H1 (cell line): ENCODE results near the gene ULK1. TPM values are rescaled to one million over a fixed set of nuclear protein-coding genes. Genes with fewer than 3 reads are reported as not detected.

Experiments used
- CTCF ChIA-PET: fragments of 300-600 bp; sonication (Branson Sonifier 250); formaldehyde crosslinking; loops from one replicate; lab custom pipeline; 2021; ENCODE audit not compliant: partially characterized antibody; lab: Charles Lee
- POLR2A ChIA-PET: fragments of 300-600 bp; sonication (Branson Sonifier 250); formaldehyde crosslinking; loops from one replicate; lab custom pipeline; 2021; ENCODE audit warnings: inconsistent platforms; ENCODE audit not compliant: partially characterized antibody; lab: Charles Lee
- DNase-seq, 2 experiments: peaks; one replicate each; pipeline versions ENCODE4 v3.0.0 to v3.0.0-alpha.2; 2010 to 2022; ENCODE audit warnings: low spot score in 2 of 2, low read depth in 1 of 2, mixed read lengths in 1 of 2
- FAIRE-seq: peaks from 2 replicates; lab custom pipeline; 2011; peaks lifted over from hg19 to GRCh38; lab: Jason Lieb, UNC
- H2AFZ ChIP-seq: 2 replicates; pipeline ENCODE4 v1.8.1; 2012; ENCODE audit warnings: low read length, inconsistent platforms
- H2AK5ac ChIP-seq: 2 replicates; pipeline ENCODE4 v1.6.1; 2013; ENCODE audit warnings: low read depth, low read length
- H2BK120ac ChIP-seq: replicated peaks from 2 replicates; pipeline ENCODE3; 2013; ENCODE audit warnings: low read depth, low read length, inconsistent platforms
- H2BK12ac ChIP-seq: 2 replicates; pipeline ENCODE4 v1.6.1; 2013; ENCODE audit warnings: low read depth, low read length
- H2BK15ac ChIP-seq: 2 replicates; pipeline ENCODE4 v1.6.1; 2013; ENCODE audit warnings: low read length
- H2BK20ac ChIP-seq: 2 replicates; pipeline ENCODE4 v1.6.1; 2013; ENCODE audit warnings: low read length
- H2BK5ac ChIP-seq: 2 replicates; pipeline ENCODE4 v1.6.1; 2013; ENCODE audit warnings: low read depth, low read length
- H3K14ac ChIP-seq: 2 replicates; pipeline ENCODE4 v1.6.1; 2013; ENCODE audit warnings: inconsistent platforms; ENCODE audit not compliant: insufficient read length
- H3K18ac ChIP-seq: 2 replicates; pipeline ENCODE4 v1.6.1; 2013; ENCODE audit warnings: low read length; ENCODE audit errors: extremely low read depth
- H3K23ac ChIP-seq: 2 replicates; pipeline ENCODE4 v1.6.1; 2013; ENCODE audit warnings: inconsistent platforms; ENCODE audit not compliant: insufficient read length
- H3K23me2 ChIP-seq: 2 replicates; pipeline ENCODE4 v1.6.1; 2013; ENCODE audit warnings: low read depth, low read length
- H3K27ac ChIP-seq: 2 replicates; pipeline ENCODE4 v1.6.1; 2011; ENCODE audit warnings: low read depth, low read length, inconsistent platforms
- H3K27me3 ChIP-seq, 4 experiments: replicated peaks in 1 of 4; 1 replicate in 1 of 4; 2 replicates in 3 of 4; pipeline versions ENCODE4 v1.6.1 to v1.8.1; 2011 to 2013; ENCODE audit warnings: low read length in 3 of 4, mild to moderate bottlenecking in 3 of 4, inconsistent platforms in 2 of 4, mixed read lengths in 2 of 4, moderate library complexity in 1 of 4; ENCODE audit not compliant: control insufficient read depth in 3 of 4, insufficient read depth in 3 of 4; ENCODE audit errors: extremely low read depth in 1 of 4
- H3K36me3 ChIP-seq, 4 experiments: 2 replicates each; pipeline versions ENCODE4 v1.6.1 to v1.8.1; 2011 to 2013; ENCODE audit warnings: mild to moderate bottlenecking in 4 of 4, low read length in 3 of 4, moderate library complexity in 2 of 4, control low read depth in 1 of 4, inconsistent platforms in 1 of 4; ENCODE audit not compliant: insufficient read depth in 4 of 4, control insufficient read depth in 2 of 4
- H3K4ac ChIP-seq: replicated peaks from 2 replicates; pipeline ENCODE3; 2013; ENCODE audit warnings: low read length, low read depth, mixed read lengths, inconsistent platforms; ENCODE audit not compliant: insufficient read length
- H3K4me1 ChIP-seq, 4 experiments: replicated peaks in 1 of 4; 1 replicate in 1 of 4; 2 replicates in 3 of 4; pipeline versions ENCODE4 v1.6.1 to v1.8.1; 2011 to 2013; ENCODE audit warnings: low read length in 3 of 4, inconsistent platforms in 2 of 4, mixed read lengths in 1 of 4; ENCODE audit not compliant: insufficient read depth in 4 of 4, control insufficient read depth in 3 of 4
- H3K4me2 ChIP-seq, 2 experiments: 2 replicates each; pipeline versions ENCODE4 v1.6.1 to v1.8.1; 2011 to 2013; ENCODE audit warnings: low read depth in 2 of 2, low read length in 2 of 2, control low read depth in 1 of 2, inconsistent platforms in 1 of 2, mild to moderate bottlenecking in 1 of 2; ENCODE audit not compliant: insufficient read depth in 1 of 2
- H3K4me3 ChIP-seq, 4 experiments: fragments of 200-600, 300-600 bp in 1 of 4; sonication (generic), shearing (Covaris generic), sonication (Bioruptor Twin) in 1 of 4; 2 replicates each; pipeline versions ENCODE4 v1.5.1 to v1.8.1; 2011 to 2016; ENCODE audit warnings: low read length in 4 of 4, low read depth in 3 of 4, control low read depth in 2 of 4, inconsistent platforms in 2 of 4, mild to moderate bottlenecking in 2 of 4, mixed read lengths in 1 of 4, moderate library complexity in 1 of 4; ENCODE audit not compliant: insufficient read depth in 2 of 4; ENCODE audit errors: extremely low read depth in 1 of 4
- H3K56ac ChIP-seq: replicated peaks from 2 replicates; pipeline ENCODE3; 2013; ENCODE audit warnings: low read depth, mild to moderate bottlenecking, mixed read lengths, low read length, inconsistent platforms; ENCODE audit not compliant: insufficient read length
- H3K79me1 ChIP-seq: 2 replicates; pipeline ENCODE4 v1.6.1; 2013; ENCODE audit warnings: low read depth, low read length, control low read depth
- H3K79me2 ChIP-seq, 2 experiments: 2 replicates each; pipeline versions ENCODE4 v1.6.1 to v1.8.1; 2012 to 2013; ENCODE audit warnings: low read length in 2 of 2, mild to moderate bottlenecking in 2 of 2, inconsistent platforms in 1 of 2; ENCODE audit not compliant: insufficient read depth in 2 of 2, control insufficient read depth in 1 of 2
- H3K9ac ChIP-seq, 4 experiments: replicated peaks in 1 of 4; 1 replicate in 1 of 4; 2 replicates in 3 of 4; pipeline versions ENCODE4 v1.6.1 to v1.8.1; 2011 to 2013; ENCODE audit warnings: low read depth in 3 of 4, low read length in 3 of 4, control low read depth in 2 of 4, mild to moderate bottlenecking in 2 of 4, moderate library complexity in 2 of 4, inconsistent platforms in 1 of 4; ENCODE audit errors: extremely low read depth in 1 of 4
- H3K9me3 ChIP-seq, 2 experiments: 2 replicates each; pipeline versions ENCODE4 v1.6.1 to v1.8.1; 2012 to 2013; ENCODE audit warnings: mild to moderate bottlenecking in 2 of 2, moderate library complexity in 2 of 2, control low read depth in 1 of 2, inconsistent platforms in 1 of 2, low read depth in 1 of 2, low read length in 1 of 2, mixed read lengths in 1 of 2; ENCODE audit not compliant: insufficient read depth in 2 of 2
- H4K20me1 ChIP-seq, 2 experiments: replicated peaks in 1 of 2; 2 replicates each; pipeline versions ENCODE3 to v1.8.1; 2011 to 2013; ENCODE audit warnings: inconsistent platforms in 2 of 2, low read length in 2 of 2, mild to moderate bottlenecking in 1 of 2; ENCODE audit not compliant: insufficient read depth in 2 of 2, control insufficient read depth in 1 of 2
- H4K5ac ChIP-seq: 2 replicates; pipeline ENCODE4 v1.6.1; 2013; ENCODE audit warnings: low read length, low read depth, mixed read lengths, inconsistent platforms; ENCODE audit not compliant: insufficient read length
- H4K8ac ChIP-seq: 2 replicates; pipeline ENCODE4 v1.8.0; 2013; ENCODE audit warnings: mild to moderate bottlenecking, moderate library complexity, low read length, inconsistent platforms; ENCODE audit not compliant: insufficient read depth; ENCODE audit errors: extremely low read depth
- H4K91ac ChIP-seq: replicated peaks from 2 replicates; pipeline ENCODE3; 2013; ENCODE audit warnings: low read length, mixed read lengths, inconsistent platforms; ENCODE audit not compliant: insufficient read length
- BACH1 ChIP-seq: IDR thresholded peaks from 2 replicates; pipeline ENCODE4 v1.6.1; 2012; ENCODE audit warnings: low read length, improper control_type of control experiment
- BCL11A ChIP-seq, 2 experiments: IDR thresholded peaks; one replicate each; pipeline ENCODE4 v1.6.1; 2011; ENCODE audit warnings: low read depth in 2 of 2, low read length in 2 of 2, mild to moderate bottlenecking in 2 of 2
- CHD2 ChIP-seq: IDR thresholded peaks from 2 replicates; pipeline ENCODE4 v1.6.1; 2012; ENCODE audit warnings: low read length, improper control_type of control experiment
- EGR1 ChIP-seq: IDR thresholded peaks from 2 replicates; pipeline ENCODE4 v1.6.1; 2011; ENCODE audit warnings: low read depth, low read length, borderline replicate concordance
- JUN ChIP-seq: IDR thresholded peaks from 2 replicates; pipeline ENCODE4 v1.6.1; 2011; ENCODE audit warnings: low read depth, mild to moderate bottlenecking, improper control_type of control experiment, low read length
- JUND ChIP-seq: IDR thresholded peaks from 2 replicates; pipeline ENCODE4 v1.6.1; 2011; ENCODE audit warnings: mild to moderate bottlenecking, improper control_type of control experiment, low read length
- MAX ChIP-seq: IDR thresholded peaks from 2 replicates; pipeline ENCODE4 v1.6.1; 2012; ENCODE audit warnings: inconsistent platforms
- PHF8 ChIP-seq: fragments of 200-600 bp; sonication (generic); conservative IDR thresholded peaks from 2 replicates; pipeline ENCODE4 v1.7.1; 2012; ENCODE audit warnings: low read depth, mild to moderate bottlenecking, inconsistent platforms, low read length, moderate library complexity
- SAP30 ChIP-seq: fragments of 300-600 bp; sonication (generic); IDR thresholded peaks from 2 replicates; pipeline ENCODE4 v1.7.1; 2012; ENCODE audit warnings: low read length, moderate library complexity, mild to moderate bottlenecking, inconsistent platforms; ENCODE audit not compliant: insufficient read depth, insufficient replicate concordance
- TAF7 ChIP-seq: optimal IDR thresholded peaks from 2 replicates; pipeline ENCODE3; 2011; ENCODE audit warnings: low read depth, mild to moderate bottlenecking, inconsistent platforms, low read length, moderate library complexity, borderline replicate concordance
- TBP ChIP-seq: IDR thresholded peaks from 2 replicates; pipeline ENCODE4 v1.6.1; 2011; ENCODE audit warnings: low read depth, low read length, improper control_type of control experiment
- WGBS, 2 experiments: shearing (Covaris generic) in 1 of 2; methylation state at CpG; one replicate each; pipeline versions ENCODE4 v1.1.6 to v1.1.7; 2013 to 2015; ENCODE audit warnings: low lambda C conversion rate in 2 of 2, mixed read lengths in 2 of 2, inconsistent platforms in 1 of 2, low coverage in 1 of 2, missing lambda C conversion rate in 1 of 2; ENCODE audit not compliant: insufficient replicate concordance in 2 of 2, insufficient coverage in 1 of 2, insufficient read length in 1 of 2; ENCODE audit errors: extremely low coverage in 1 of 2, missing lambda C conversion rate in 1 of 2; 5-methylcytosine and 5-hydroxymethylcytosine counted together
- polyA plus RNA-seq, 7 experiments: library from polyadenylated mRNA; depleted of rRNA in 3 of 7; stranded (reverse) in 5 of 7; unstranded in 2 of 7; fragments of >200 nt in 5 of 7; fragments of 200-250 nt in 2 of 7; gene quantifications; 1 replicate in 5 of 7; 2 replicates in 1 of 7; 4 replicates in 1 of 7; pipeline versions ENCODE4 v1.2.1 to v1.2.3, GENCODE V29; 2011 to 2013; ENCODE audit warnings: missing spikeins in 2 of 7, mixed read lengths in 2 of 7
- total RNA-seq: library from RNA; stranded (reverse); fragmentation: NEBNext Ultra II Directional; extraction: Animal tissue kit (Norgen Biotek cat#: 25700); gene quantifications from 2 replicates; pipeline ENCODE4 v1.2.1, GENCODE V29; 2021

Gene ULK1
- total and polyA plus RNA-seq, 2 of the 8 experiments (the other 6 are each of a cell fraction or from before 2014, with no cell fraction given) = 13.0 to 44.1 TPM

- Histone ChIP-seq H3K9ac (peak overlapping the region in 3 of 4 experiments; percentile 49 to 75 (median 70); a peak in 6 of 7 replicates), H3K4me1 (peaks cover 0 to 16% (median 14%) of the 10 kb centered on the region in 4 experiments; a peak in 6 of 7 replicates), H4K8ac (peak overlapping the region; percentile 35; the same call in 1 of the 2 replicates), H3K9me3 (no peaks in the 10 kb centered on the region), H3K4me3 (peak overlapping the region; percentile 38 to 75 (median 62)), H3K18ac (peak overlapping the region; percentile 73; the same call in 1 of the 2 replicates), H3K4ac (no peak overlapping the region), H2BK15ac (0 out of 2 replicates have a peak overlapping the region, but pooled peaks have one; percentile 4), H3K27me3 (no peaks in the 10 kb centered on the region), H2BK5ac (peak overlapping the region; percentile 83), H3K4me2 (peak overlapping the region; percentile 85 to 99), H3K27ac (peak overlapping the region; percentile 70; the same call in 1 of the 2 replicates), H2BK12ac (peak overlapping the region; percentile 70), H3K56ac (no peak overlapping the region), H3K79me1 (peaks cover 5% of the 10 kb centered on the region), H2AFZ (no peak overlapping the region), H4K5ac (no peak overlapping the region), H3K14ac (no peak overlapping the region), H3K79me2 (peaks cover 0 to 35% of the 10 kb centered on the region in 2 experiments; a peak in 1 of 4 replicates), H4K91ac (no peak overlapping the region), H2BK120ac (no peak overlapping the region), H4K20me1 (peaks cover 16 to 20% of the 10 kb centered on the region in 2 experiments), H3K23me2 (peaks cover 9% of the 10 kb centered on the region; the same call in 1 of the 2 replicates), H3K23ac (no peak overlapping the region), H2BK20ac (no peak overlapping the region), H3K36me3 (peaks cover 0 to 7% (median 3%) of the 10 kb centered on the region in 4 experiments; a peak in 3 of 8 replicates), H2AK5ac (no peak overlapping the region)
- ChIA-PET CTCF (interaction anchor here (1.1 kb wide), 1 partner anchor 17 kb away, joined by 3 read pairs; no protein-coding TSS in a partner anchor), POLR2A (interaction anchor here (0.7 to 2.6 kb wide), 11 partner anchors 10 to 238 kb away, joined by 3 to 10 read pairs (median 3); partner anchors contain the start of gene PUS1)
- DNase-seq = peak; percentile 53 to 90
- no peak for FAIRE-seq
- WGBS, 2 experiments = 13% methylated on average over 34 of the region's 39 CpGs; no CpG with 5 or more reads in 1 of the 2 experiments
- peak; percentile 69 for TF ChIP-seq TBP
- TF ChIP-seq SAP30 = no peak
- 0 out of 2 replicates have a peak, but pooled peaks have one; percentile 47 for TF ChIP-seq CHD2
- no peak for TF ChIP-seq EGR1
- TF ChIP-seq JUN = no peak
- peak; percentile 78 for TF ChIP-seq TAF7
- peak; percentile 88 for TF ChIP-seq BACH1
- TF ChIP-seq PHF8 = peak; percentile 35; the same call in 1 of the 2 replicates
- peak; percentile 75 for TF ChIP-seq MAX
- no peak for TF ChIP-seq JUND
- TF ChIP-seq BCL11A (IDR thresholded peaks at IDR 0.05; ENCODE audit: low read depth in 2 of 2, low read length in 2 of 2) = no peak
These were observed 1.8 kb downstream of the ULK1 start for GRCh38 chr12:131896080-131896810.
